Measurements from ENCODE around the gene PRKN.

- no peak for TF ChIP-seq EZH2 (IDR thresholded peaks at IDR 0.05; ENCODE audit: insufficient read depth, poor library complexity, severe bottlenecking)
- no peak for TF ChIP-seq EZH2phosphoT487 (IDR thresholded peaks at IDR 0.05; ENCODE audit: insufficient read depth, low read depth)
Measured at GRCh38 chr6:161954077-161954476, 773.5 kb downstream of the PRKN start.
